Right lung (tissue), 5 donors: Measurements from ENCODE around the gene CGN. TPM values are rescaled to one million over a fixed set of nuclear protein-coding genes. Genes with fewer than 3 reads are reported as not detected.
"Not testable (repeated sequence)": the region's sequence is repeated elsewhere in the genome, so short reads cannot be mapped to it uniquely, and the experiment has no call there.

Source experiments
- DNase-seq, 2 donors: peaks; one replicate each; pipeline ENCODE4 v3.0.0-alpha.2; 2013
- polyA plus RNA-seq, 5 donors: library from polyadenylated mRNA; unstranded; fragments of 120-200 nt; gene quantifications; one replicate each; pipeline versions ENCODE4 v1.2.1 to v1.2.3, GENCODE V29; 2013; ENCODE audit warnings: inconsistent platforms in 1 of 5, low replicate concordance in 1 of 5; ENCODE audit not compliant: insufficient read length in 5 of 5, insufficient read depth in 1 of 5

The CGN gene
- polyA plus RNA-seq, 5 donors = 32.2 to 49.9 (median 34.6) TPM

- not testable (repeated sequence) for DNase-seq
Measured at GRCh38 chr1:151522427-151522826, 11.2 kb downstream of the CGN start.

- no peak for DNase-seq
Measured at GRCh38 chr1:151523326-151523725, 12.1 kb downstream of the CGN start.

DNA sequence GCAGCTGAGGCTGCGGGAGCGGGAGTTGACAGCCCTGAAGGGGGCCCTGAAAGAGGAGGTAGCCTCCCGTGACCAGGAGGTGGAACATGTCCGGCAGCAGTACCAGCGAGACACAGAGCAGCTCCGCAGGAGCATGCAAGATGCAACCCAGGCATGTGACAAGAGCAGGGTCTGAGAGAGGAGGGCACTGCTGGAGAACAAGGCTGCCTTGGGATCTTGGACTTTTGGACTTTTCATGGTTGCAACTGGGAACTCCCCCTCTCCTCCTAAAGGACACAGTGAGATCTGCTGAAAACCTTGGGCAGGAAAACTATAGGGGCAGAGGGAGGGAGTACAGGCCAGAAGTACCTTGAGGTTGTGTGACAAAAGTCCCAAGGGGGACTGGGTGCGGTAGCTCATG, 13.5 kb downstream of the CGN start:
- DNase-seq = no peak

DNA sequence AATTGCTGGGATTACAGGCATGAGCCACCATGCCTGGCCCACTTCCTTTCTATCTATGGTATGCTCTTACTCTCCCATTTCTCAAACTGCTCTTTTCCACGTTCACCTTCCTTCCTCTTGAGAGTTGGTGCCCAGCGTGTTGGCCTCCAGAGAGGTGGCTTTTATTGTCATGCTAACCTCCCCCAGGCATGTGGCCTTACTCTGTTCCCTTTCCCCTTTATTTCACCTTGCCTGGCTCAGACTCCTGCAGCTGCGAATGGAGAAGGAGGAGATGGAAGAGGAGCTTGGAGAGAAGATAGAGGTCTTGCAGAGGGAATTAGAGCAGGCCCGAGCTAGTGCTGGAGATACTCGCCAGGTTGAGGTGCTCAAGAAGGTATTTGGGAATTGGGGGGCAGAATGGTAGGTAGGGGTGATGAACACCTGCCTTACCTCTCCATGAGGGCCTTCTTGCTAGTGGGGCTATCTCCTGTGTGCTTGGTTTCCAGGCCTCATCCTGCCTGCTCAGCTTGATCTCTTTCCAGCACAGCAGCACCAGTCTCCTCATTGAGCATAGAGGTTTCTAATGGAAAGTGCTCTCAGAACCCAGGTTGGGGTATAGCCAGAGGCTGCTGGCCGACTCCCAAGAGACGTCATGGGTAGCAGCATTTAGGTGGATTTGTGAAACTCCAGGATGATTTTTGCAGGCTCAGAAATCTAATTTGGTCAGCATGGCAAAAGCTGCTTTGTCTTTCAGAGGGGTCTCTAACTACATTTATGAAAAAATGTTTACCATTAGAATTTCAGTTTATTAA, 15.7 kb downstream of the CGN start:
- DNase-seq = no peak

DNA sequence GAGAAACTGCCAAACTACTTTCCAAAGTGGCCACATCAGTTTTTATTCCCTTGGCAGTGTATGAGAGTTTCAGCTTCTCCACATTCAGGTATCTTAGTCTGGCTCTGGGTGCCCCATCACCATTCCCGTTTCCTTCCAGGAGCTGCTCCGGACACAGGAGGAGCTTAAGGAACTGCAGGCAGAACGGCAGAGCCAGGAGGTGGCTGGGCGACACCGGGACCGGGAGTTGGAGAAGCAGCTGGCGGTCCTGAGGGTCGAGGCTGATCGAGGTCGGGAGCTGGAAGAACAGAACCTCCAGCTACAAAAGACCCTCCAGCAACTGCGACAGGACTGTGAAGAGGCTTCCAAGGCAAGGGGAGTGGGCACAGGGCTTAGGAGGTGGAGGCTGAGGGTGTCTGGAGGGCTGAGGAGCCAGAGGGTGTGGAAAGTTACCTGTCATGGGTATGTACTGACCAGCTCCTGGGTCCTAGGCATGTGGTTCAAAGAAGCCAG, 18.1 kb downstream of the CGN start:
- DNase-seq = no peak

DNA sequence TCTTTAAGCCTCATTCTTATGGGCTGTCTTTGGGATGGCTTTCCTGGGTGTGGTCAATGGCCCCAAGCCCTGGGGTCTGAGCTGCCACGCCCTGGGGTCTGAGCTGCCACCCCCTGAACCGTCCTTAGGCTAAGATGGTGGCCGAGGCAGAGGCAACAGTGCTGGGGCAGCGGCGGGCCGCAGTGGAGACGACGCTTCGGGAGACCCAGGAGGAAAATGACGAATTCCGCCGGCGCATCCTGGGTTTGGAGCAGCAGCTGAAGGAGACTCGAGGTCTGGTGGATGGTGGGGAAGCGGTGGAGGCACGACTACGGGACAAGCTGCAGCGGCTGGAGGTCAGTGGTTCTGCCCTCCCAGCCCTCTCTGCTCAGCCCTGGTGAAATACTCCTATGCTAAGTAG, 18.6 kb downstream of the CGN start:
- DNase-seq = no peak

- no peak for DNase-seq
Measured at GRCh38 chr1:151530461-151530860, 19.3 kb downstream of the CGN start.

DNA sequence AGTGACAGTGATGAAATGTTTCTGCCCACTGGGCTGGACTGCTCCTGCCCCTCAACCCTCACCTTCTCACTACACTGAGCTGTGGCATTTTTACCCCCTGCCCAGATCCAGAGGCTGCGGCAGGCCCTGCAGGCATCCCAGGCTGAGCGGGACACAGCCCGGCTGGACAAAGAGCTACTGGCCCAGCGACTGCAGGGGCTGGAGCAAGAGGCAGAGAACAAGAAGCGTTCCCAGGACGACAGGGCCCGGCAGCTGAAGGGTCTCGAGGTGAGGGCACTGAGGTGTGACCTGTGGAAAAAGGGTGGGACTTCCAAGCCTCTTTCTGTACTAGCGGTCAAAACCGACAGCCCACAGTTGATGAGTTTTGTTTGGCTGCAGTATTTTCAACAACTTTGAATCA, 22.7 kb downstream of the CGN start:
- DNase-seq = no peak

GRCh38 chr1:151534662-151535278, 23.6 kb downstream of the CGN start:
- peak in 1 of 2 donors; percentile 26 for DNase-seq

- DNase-seq = no peak
Measured at GRCh38 chr1:151535326-151536271, 24.4 kb downstream of the CGN start.

DNA sequence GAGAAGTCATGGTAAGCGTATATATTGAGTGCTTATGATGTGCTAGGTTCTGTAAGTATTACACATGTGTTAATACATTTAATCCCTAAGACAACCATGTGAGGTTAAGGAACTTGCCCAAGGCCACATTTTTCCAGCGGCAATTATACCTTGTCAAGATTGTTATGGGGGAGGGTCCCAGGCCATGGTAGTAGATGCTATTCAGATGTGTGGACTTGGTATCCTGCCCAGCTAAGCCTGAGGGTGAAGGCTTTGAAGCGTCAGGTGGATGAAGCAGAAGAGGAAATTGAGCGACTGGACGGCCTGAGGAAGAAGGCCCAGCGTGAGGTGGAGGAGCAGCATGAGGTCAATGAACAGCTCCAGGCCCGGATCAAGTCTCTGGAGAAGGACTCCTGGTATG, 25.3 kb downstream of the CGN start:
- no peak for DNase-seq

- no peak for DNase-seq
Measured at GRCh38 chr1:151537112-151537511, 25.9 kb downstream of the CGN start.

DNA sequence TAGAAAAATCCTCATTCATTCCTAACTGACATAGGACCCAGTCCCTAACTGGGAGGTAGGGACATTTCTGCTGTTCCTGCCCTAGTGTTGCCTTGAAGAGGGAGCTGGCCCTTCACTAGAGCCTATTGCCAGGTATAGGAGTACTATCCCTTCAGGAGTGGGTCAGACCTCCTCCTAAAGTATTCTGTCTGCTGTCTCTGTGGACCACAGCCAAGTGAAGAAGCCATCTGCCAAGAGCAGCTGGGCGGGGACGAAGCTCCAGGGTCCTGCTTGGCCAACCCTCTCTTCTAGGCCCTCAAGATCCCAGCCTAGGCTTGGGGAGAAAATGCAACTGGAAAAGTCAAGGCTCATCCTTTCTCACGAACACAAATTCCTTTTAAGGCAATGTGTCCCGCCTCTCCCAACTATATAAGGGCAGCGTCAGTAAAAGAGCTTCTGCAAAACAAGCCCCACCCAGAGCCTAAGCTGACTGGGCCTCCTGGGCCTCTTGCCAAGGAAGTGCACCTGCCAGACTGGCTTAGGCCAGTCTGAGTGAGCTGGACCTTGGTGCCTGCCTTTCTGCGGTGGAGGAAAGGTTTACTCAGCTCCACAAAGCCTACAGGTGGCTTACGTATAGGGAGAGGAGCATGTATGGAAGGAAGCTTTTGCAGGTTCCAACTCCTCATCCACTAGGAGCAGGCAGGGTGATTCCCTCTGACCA, 28.3 kb downstream of the CGN start:
- peak; percentile 78 to 79 for DNase-seq

GRCh38 chr1:151540021-151540981, 29.1 kb downstream of the CGN start, which contains the start of gene TUFT1:
TUFT1 (plus strand) TSS chr1:151540309; CDS start chr1:151540367, 58 bp downstream.
- peak; percentile 77 to 79 for DNase-seq

DNA sequence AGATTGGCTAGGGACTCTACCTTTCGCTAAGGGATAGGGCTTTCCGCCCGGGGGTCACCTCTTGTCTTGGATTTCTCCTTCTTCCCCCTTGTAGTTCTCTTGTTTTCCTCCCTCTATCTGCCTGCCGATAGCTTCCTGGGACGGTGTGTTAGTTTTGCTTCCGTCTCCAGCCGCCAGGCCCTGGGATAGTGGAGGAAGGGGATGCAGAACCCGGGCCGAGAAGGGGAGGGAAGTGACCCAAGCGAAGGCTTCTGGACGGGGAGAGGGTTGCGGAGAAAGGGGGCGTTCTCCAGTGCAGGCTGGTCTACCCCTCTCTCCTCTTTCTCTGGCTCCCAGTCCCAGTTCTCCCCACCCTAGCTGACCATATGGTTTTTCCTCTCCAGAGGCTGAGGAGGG, 29.8 kb downstream of the CGN start:
- no peak for DNase-seq

DNA sequence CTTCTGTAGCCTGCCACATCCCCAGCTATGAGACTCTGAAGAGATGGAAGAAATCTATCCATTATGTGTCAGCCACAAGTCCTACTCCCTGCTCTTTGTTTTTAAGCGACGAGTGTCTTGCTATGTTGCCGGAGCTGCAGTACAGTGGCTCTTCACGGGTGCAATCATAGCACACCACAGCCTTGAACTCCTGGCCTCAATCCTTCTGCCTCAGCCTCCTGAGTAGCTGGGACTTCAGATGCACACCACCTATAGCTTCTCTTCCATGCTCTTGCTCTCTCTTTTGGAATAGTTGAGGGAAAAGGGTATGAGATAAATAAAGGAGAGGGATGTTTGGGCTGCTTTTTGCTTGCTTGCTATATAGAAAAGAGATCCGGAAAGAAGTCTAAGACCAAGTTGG, 30.6 kb downstream of the CGN start:
- DNase-seq = no peak

GRCh38 chr1:151542710-151543129, 31.5 kb downstream of the CGN start:
- DNase-seq = no peak

- no peak for DNase-seq
Measured at GRCh38 chr1:151545542-151545941, 34.4 kb downstream of the CGN start.

- no peak for DNase-seq
Measured at GRCh38 chr1:151546011-151546925, 35.1 kb downstream of the CGN start.
